ENCODE data around the gene CD46. TPM values are rescaled to one million over a fixed set of nuclear protein-coding genes. Genes with fewer than 3 reads are reported as not detected.

The CD46 gene
- total RNA-seq, 1 experiment from 2014 or later = 100 TPM

GRCh38 chr1:207791290-207791689 is 39.4 kb downstream of the CD46 start:
- ChIA-PET CTCF (no interaction called here), RAD21 (ENCODE audit: low non-redundant PET in 1 of 2, low total read pairs in 2 of 2, uncharacterized antibody in 2 of 2, unreplicated experiment in 2 of 2) (no interaction called here), POLR2A (no interaction called here)
- Histone ChIP-seq H2AFZ (ENCODE audit: low read depth, low read length, poor library complexity, severe bottlenecking) (no peak overlapping the region), H3K27ac (ENCODE audit: low read depth, low read length) (no peak overlapping the region), H3K4me1 (ENCODE audit: control insufficient read depth in 1 of 2, insufficient read depth in 2 of 2, low read length in 2 of 2) (peaks cover 0 to 6% of the 10 kb centered on the region in 2 experiments; a peak in 1 of 4 replicates), H4K20me1 (ENCODE audit: insufficient read depth) (no peaks in the 10 kb centered on the region), H3K9me2 (ENCODE audit: insufficient read depth) (no peaks in the 10 kb centered on the region), H3K9ac (ENCODE audit: low read length) (no peak overlapping the region), H3K4me2 (ENCODE audit: low read length) (no peak overlapping the region), H3K27me3 (ENCODE audit: insufficient read depth, low read length) (no peaks in the 10 kb centered on the region), H3K36me3 (ENCODE audit: control insufficient read depth in 1 of 2, insufficient read depth in 2 of 2, low read length in 2 of 2) (peaks cover 9 to 14% of the 10 kb centered on the region in 2 experiments; a peak in 2 of 4 replicates), H3K9me3 (ENCODE audit: control insufficient read depth in 1 of 2, insufficient read depth in 1 of 2, low read depth in 1 of 2, low read length in 2 of 2) (no peaks in the 10 kb centered on the region), H3K79me2 (ENCODE audit: insufficient read depth, low read length) (no peaks in the 10 kb centered on the region), H3K4me3 (replicated peaks in 1 of 2; ENCODE audit: low read depth in 1 of 2, low read length in 2 of 2) (no peak overlapping the region)
- BruUV-seq (replicated peaks) = no TSS peak
- TF ChIP-seq CBX3 (IDR thresholded peaks at IDR 0.05; ENCODE audit: low read depth) (no peak), EZH2phosphoT487 (IDR thresholded peaks at IDR 0.05; ENCODE audit: borderline replicate concordance) (no peak), REST (IDR thresholded peaks at IDR 0.05; ENCODE audit: low read depth) (no peak), ZFX (IDR thresholded peaks at IDR 0.05) (no peak), SRF (IDR thresholded peaks at IDR 0.05; ENCODE audit: low read depth) (no peak), TCF7L2 (IDR thresholded peaks at IDR 0.05; ENCODE audit: borderline replicate concordance, extremely low read depth, insufficient read depth, insufficient read length) (no peak)
- ATAC-seq = no peak
- DNase-seq (ENCODE audit: low read depth, low spot score) = no peak
- intact Hi-C loops (cut with micrococcal nuclease) = no loop called here

- H3K9me2 ChIP-seq (ENCODE audit: insufficient read depth) = no peaks in the 10 kb centered on the region
- H3K4me2 ChIP-seq (ENCODE audit: low read length) = no peak overlapping the region
- H3K9me3 ChIP-seq (ENCODE audit: control insufficient read depth in 1 of 2, insufficient read depth in 1 of 2, low read depth in 1 of 2, low read length in 2 of 2) = no peaks in the 10 kb centered on the region
- H4K20me1 ChIP-seq (ENCODE audit: insufficient read depth) = no peaks in the 10 kb centered on the region
- peaks cover 9 to 14% of the 10 kb centered on the region in 2 experiments; a peak in 2 of 4 replicates for H3K36me3 ChIP-seq (ENCODE audit: control insufficient read depth in 1 of 2, insufficient read depth in 2 of 2, low read length in 2 of 2)
- H2AFZ ChIP-seq (ENCODE audit: low read depth, low read length, poor library complexity, severe bottlenecking) = no peak overlapping the region
- no peak for DNase-seq (ENCODE audit: low read depth, low spot score)
- TF ChIP-seq TCF7L2 (IDR thresholded peaks at IDR 0.05; ENCODE audit: borderline replicate concordance, extremely low read depth, insufficient read depth, insufficient read length) = no peak
- TF ChIP-seq FOSL1 (IDR thresholded peaks at IDR 0.05; ENCODE audit: low read depth) = no peak
- TF ChIP-seq EZH2 (IDR thresholded peaks at IDR 0.05) = no peak
- no peak for TF ChIP-seq SRF (IDR thresholded peaks at IDR 0.05; ENCODE audit: low read depth)
- TF ChIP-seq JUND (IDR thresholded peaks at IDR 0.05) = no peak
- no peaks in the 10 kb centered on the region for H3K27me3 ChIP-seq (ENCODE audit: insufficient read depth, low read length)
- intact Hi-C loops (cut with micrococcal nuclease) = no loop called here
- ChIA-PET RAD21 (ENCODE audit: low non-redundant PET in 1 of 2, low total read pairs in 2 of 2, uncharacterized antibody in 2 of 2, unreplicated experiment in 2 of 2) (no interaction called here), CTCF (no interaction called here), POLR2A (no interaction called here)
- no TSS peak for BruUV-seq (replicated peaks)
- no peak for ATAC-seq
- no peak overlapping the region for H3K27ac ChIP-seq (ENCODE audit: low read depth, low read length)
- H3K4me1 ChIP-seq (ENCODE audit: control insufficient read depth in 1 of 2, insufficient read depth in 2 of 2, low read length in 2 of 2) = peaks cover 0 to 10% of the 10 kb centered on the region in 2 experiments; a peak in 2 of 4 replicates
- no peak overlapping the region for H3K9ac ChIP-seq (ENCODE audit: low read length)
- no peak overlapping the region for H3K4me3 ChIP-seq (replicated peaks in 1 of 2; ENCODE audit: low read depth in 1 of 2, low read length in 2 of 2)
- H3K79me2 ChIP-seq (ENCODE audit: insufficient read depth, low read length) = no peaks in the 10 kb centered on the region
Observed at GRCh38 chr1:207793327-207793726, 41.5 kb downstream of the CD46 start.

Data from HCT116 (cell line).